Chondrocyte (in vitro differentiated cells): ENCODE results near the gene FTO. TPM values are rescaled to one million over a fixed set of nuclear protein-coding genes. Genes with fewer than 3 reads are reported as not detected.
"Not testable (repeated sequence)": the region's sequence is repeated elsewhere in the genome, so short reads cannot be mapped to it uniquely, and the experiment has no call there.

ENCODE experiments used
- DNase-seq: peaks from one replicate; pipeline ENCODE4 v3.0.0; 2021; ENCODE audit warnings: mixed read lengths, low spot score
- H3K27ac Mint-ChIP-seq: one replicate; pipeline ENCODE4 v1.8.0; 2021; ENCODE audit warnings: mild to moderate bottlenecking, moderate library complexity, mixed read lengths; ENCODE audit not compliant: unreplicated experiment
- H3K27me3 Mint-ChIP-seq: 2 replicates; pipeline ENCODE4 v1.8.0; 2021; ENCODE audit warnings: low read depth, mixed read lengths
- H3K36me3 Mint-ChIP-seq: 2 replicates; pipeline ENCODE4 v1.8.0; 2021; ENCODE audit warnings: low read depth, mixed read lengths
- H3K4me1 Mint-ChIP-seq: 2 replicates; pipeline ENCODE4 v1.8.0; 2021; ENCODE audit warnings: low read depth, mild to moderate bottlenecking, mixed read lengths
- H3K4me3 Mint-ChIP-seq: one replicate; pipeline ENCODE4 v1.8.0; 2021; ENCODE audit warnings: mild to moderate bottlenecking, moderate library complexity, mixed read lengths; ENCODE audit not compliant: unreplicated experiment
- H3K9me3 Mint-ChIP-seq: 2 replicates; pipeline ENCODE4 v1.8.0; 2021; ENCODE audit warnings: low read depth, mixed read lengths
- total RNA-seq: library from RNA; stranded (reverse); gene quantifications from 3 replicates; pipeline ENCODE4 v1.2.1, GENCODE V29; 2021
- TF ChIP-seq, protein P1 (sequence below): fragments of 200-600 bp; sonication (generic); IDR thresholded peaks from 2 replicates; pipeline ENCODE4 v1.5.0; 2021; ENCODE audit warnings: antibody characterized with exemption, mild to moderate bottlenecking, moderate library complexity

The FTO gene
- total RNA-seq, 1 donor from 2014 or later: 85.7 TPM

DNA sequence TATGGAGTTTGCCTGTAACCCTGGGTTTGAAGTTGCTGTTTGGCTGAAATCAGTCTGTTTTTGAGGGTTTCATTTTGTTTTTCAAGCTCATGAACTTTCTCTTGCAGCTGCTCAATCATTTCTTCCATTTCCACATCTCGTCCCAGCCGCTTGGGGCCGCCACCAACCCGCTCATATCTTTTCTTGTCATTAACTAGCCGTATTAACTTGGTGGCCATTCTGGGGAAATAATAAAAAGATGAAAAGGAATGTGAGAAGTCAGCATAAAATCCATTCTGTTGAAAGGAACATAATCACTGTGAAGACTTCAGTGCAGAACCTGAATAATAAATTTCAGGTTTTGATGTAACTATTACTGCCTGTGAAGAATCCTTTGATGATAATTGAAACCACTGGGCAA is 11.8 kb upstream of the FTO start:
- H3K9me3 Mint-ChIP-seq: no peaks in the 10 kb centered on the region
- H3K27ac Mint-ChIP-seq: no peak overlapping the region
- no peaks in the 10 kb centered on the region for H3K4me1 Mint-ChIP-seq
- H3K4me3 Mint-ChIP-seq: no peak overlapping the region
- H3K36me3 Mint-ChIP-seq: peaks cover 16% of the 10 kb centered on the region
- H3K27me3 Mint-ChIP-seq: no peaks in the 10 kb centered on the region
- no peak for DNase-seq
- TF ChIP-seq, protein P1, sequence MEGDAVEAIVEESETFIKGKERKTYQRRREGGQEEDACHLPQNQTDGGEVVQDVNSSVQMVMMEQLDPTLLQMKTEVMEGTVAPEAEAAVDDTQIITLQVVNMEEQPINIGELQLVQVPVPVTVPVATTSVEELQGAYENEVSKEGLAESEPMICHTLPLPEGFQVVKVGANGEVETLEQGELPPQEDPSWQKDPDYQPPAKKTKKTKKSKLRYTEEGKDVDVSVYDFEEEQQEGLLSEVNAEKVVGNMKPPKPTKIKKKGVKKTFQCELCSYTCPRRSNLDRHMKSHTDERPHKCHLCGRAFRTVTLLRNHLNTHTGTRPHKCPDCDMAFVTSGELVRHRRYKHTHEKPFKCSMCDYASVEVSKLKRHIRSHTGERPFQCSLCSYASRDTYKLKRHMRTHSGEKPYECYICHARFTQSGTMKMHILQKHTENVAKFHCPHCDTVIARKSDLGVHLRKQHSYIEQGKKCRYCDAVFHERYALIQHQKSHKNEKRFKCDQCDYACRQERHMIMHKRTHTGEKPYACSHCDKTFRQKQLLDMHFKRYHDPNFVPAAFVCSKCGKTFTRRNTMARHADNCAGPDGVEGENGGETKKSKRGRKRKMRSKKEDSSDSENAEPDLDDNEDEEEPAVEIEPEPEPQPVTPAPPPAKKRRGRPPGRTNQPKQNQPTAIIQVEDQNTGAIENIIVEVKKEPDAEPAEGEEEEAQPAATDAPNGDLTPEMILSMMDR: peak; percentile 41

DNA sequence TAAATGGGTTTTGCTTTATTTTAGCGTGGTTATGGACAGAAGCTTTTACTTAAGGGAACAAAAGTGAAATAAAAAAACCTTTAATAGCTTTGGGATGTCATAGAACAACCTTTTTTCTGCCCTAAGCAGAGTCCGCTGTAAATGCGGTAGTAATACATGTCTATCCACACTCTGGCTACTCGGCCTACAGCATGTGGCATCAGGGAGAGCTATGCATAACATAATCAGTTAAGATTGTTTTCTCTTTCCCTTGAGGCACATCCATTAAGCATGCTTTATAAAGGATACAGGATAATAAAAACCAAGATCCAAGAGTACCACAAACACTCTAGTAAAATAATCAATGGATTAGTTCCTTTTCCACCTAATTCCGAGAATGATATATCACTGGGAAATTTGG is 10.6 kb upstream of the FTO start:
- Mint-ChIP-seq H3K4me3 (no peak overlapping the region), H3K4me1 (no peaks in the 10 kb centered on the region), H3K27me3 (no peaks in the 10 kb centered on the region), H3K27ac (no peak overlapping the region), H3K9me3 (no peaks in the 10 kb centered on the region), H3K36me3 (peaks cover 18% of the 10 kb centered on the region)
- DNase-seq: no peak
- TF ChIP-seq, protein P1: no peak

DNA sequence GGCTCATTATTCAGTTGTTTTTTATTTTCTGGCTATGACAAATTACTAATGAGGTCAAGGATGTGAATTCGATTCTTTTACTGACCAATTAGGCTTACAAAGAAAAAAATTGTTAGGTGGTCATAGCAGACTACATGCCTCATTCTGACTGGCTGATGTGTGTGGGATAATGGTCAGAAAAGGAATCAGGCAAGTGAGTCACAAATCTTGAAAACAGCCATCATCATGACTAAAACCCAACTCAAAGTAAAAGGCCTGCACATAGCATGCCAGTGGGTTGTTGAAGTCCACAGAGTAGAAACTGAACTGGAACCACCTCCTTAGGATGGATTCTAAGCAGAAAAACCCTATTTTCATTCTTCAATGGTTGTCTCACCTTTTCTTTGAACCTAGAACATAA is 8.9 kb upstream of the FTO start:
- no peaks in the 10 kb centered on the region for H3K27me3 Mint-ChIP-seq
- no peak for DNase-seq

DNA sequence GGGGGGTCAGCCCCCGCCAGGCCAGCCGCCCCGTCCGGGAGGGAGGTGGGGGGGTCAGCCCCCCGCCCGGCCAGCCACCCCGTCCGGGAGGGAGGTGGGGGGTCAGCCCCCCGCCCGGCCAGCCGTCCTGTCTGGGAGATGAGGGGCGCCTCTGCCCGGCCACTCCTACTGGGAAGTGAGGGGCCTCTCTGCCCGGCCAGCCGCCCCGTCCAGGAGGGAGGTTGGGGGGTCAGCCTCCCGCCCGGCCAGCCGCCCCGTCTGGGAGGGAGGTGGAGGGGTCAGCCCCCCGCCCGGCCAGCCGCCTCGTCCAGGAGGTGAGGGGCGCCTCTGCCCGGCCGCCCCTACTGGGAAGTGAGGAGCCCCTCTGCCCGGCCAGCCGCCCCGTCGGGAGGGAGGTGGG is 5.7 kb upstream of the FTO start:
- peaks cover 11% of the 10 kb centered on the region for H3K36me3 Mint-ChIP-seq
- not testable (repeated sequence) for H3K4me1 Mint-ChIP-seq, H3K27me3 Mint-ChIP-seq, DNase-seq, H3K27ac Mint-ChIP-seq, H3K9me3 Mint-ChIP-seq, H3K4me3 Mint-ChIP-seq

More for the DNA sequence above, 8.9 kb upstream of the FTO start:
- TF ChIP-seq, protein P1: no peak
- Mint-ChIP-seq H3K4me1 (no peaks in the 10 kb centered on the region), H3K36me3 (peaks cover 20% of the 10 kb centered on the region), H3K27ac (no peak overlapping the region), H3K9me3 (no peaks in the 10 kb centered on the region), H3K4me3 (no peak overlapping the region)

DNA sequence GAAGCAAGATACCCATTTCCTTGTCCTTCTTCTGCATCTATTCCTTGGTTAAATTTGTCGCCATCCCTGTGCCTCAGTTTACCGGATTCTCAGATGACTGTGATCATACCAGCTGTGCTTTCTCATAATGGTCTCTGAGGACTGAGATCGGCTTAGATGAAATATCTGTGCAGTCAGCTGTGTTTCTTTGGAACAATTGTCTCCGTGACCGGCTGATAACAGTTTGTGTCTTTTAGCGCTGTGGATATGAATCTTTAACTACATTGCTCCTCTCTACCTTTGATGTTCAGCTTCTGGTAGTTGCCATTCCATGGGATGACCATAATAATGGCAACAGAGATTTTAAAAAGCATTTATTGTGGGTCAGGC is 473 bp downstream of the FTO start:
- H3K27me3 Mint-ChIP-seq: no peaks in the 10 kb centered on the region
- DNase-seq: no peak
- H3K36me3 Mint-ChIP-seq: peaks cover 1% of the 10 kb centered on the region
- peaks cover 3% of the 10 kb centered on the region for H3K9me3 Mint-ChIP-seq
- TF ChIP-seq, protein P1: no peak
- peaks cover 40% of the 10 kb centered on the region for H3K4me1 Mint-ChIP-seq
- peak overlapping the region; percentile 99 for H3K27ac Mint-ChIP-seq
- H3K4me3 Mint-ChIP-seq: peak overlapping the region; percentile 97

DNA sequence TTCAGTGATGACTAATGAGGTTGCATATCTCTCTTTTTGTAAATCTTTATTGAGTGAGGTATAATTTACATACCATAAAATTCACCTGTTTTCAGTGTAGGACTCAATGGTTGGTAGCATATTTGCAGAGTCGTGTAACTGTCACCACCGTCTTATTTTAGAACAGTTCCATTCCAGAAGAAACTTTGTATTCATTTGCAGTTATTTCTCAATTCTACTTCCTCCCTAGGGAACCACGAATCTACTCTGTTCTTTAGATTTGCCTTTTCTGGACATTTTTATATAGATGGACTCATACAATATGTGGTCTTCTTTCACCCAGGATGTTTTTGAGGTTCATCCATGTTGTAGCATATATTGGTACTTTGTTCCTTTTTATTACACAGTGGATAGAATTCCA is 3.7 kb downstream of the FTO start:
- TF ChIP-seq, protein P1: no peak
- Mint-ChIP-seq H3K9me3 (peaks cover 3% of the 10 kb centered on the region), H3K36me3 (peaks cover 1% of the 10 kb centered on the region), H3K27ac (no peak overlapping the region), H3K4me3 (no peak overlapping the region), H3K4me1 (peaks cover 40% of the 10 kb centered on the region), H3K27me3 (no peaks in the 10 kb centered on the region)
- no peak for DNase-seq
